HepG2 (cell line): ENCODE data around the gene ASCC2. TPM values are rescaled to one million over a fixed set of nuclear protein-coding genes. Genes with fewer than 3 reads are reported as not detected.

ENCODE experiments used
- ATAC-seq: fragments of 200-7000 bp; cut with Tn5 transposase; 3 replicates; pipeline ENCODE4 v1.9.1; 2020; ENCODE audit warnings: mild to moderate bottlenecking, moderate library complexity
- BruUV-seq: library from RNA; stranded (reverse); fragments of 400-500 nt; replicated peaks from 2 replicates; lab custom pipeline; 2021; lab: Mats Ljungman, UMichigan
- CTCF ChIA-PET: fragments of 300-600 bp; formaldehyde crosslinking; extraction: SDS; loops from one replicate; lab custom pipeline; 2021; ENCODE audit warnings: low total read pairs, inconsistent platforms, low intra/inter-chr PET ratio; lab: Yijun Ruan, JAX
- POLR2A ChIA-PET: fragments of 350-600 bp; sonication (Branson Sonifier 250); formaldehyde crosslinking; loops from one replicate; lab custom pipeline; 2020; ENCODE audit warnings: antibody characterized with exemption, inconsistent platforms; lab: Yijun Ruan, JAX
- DNase-seq: peaks from one replicate; pipeline ENCODE4 v3.0.0-alpha.2; 2015; ENCODE audit warnings: low spot score
- FAIRE-seq: peaks from 3 replicates; lab custom pipeline; 2011; peaks lifted over from hg19 to GRCh38; lab: Jason Lieb, UNC
- H2AFZ ChIP-seq: one replicate; pipeline ENCODE4 v1.6.1; 2011; ENCODE audit warnings: low read length, inconsistent platforms
- H3K27ac ChIP-seq: fragments of 300-600 bp; 3 replicates; pipeline ENCODE4 v1.8.0; 2011; ENCODE audit warnings: mixed run types, mild to moderate bottlenecking, mixed read lengths, low read length, inconsistent platforms; ENCODE audit not compliant: insufficient read depth; ENCODE audit errors: extremely low read length
- H3K27me3 ChIP-seq, 2 experiments: fragments of 200-600 bp in 1 of 2; 2 replicates in 1 of 2; 3 replicates in 1 of 2; pipeline versions ENCODE4 v1.6.0 to v1.8.0; 2011; ENCODE audit warnings: low read length in 2 of 2, mild to moderate bottlenecking in 2 of 2, moderate library complexity in 2 of 2, inconsistent platforms in 1 of 2; ENCODE audit not compliant: insufficient read depth in 2 of 2, control insufficient read depth in 1 of 2
- H3K36me3 ChIP-seq, 2 experiments: fragments of 200-600 bp in 1 of 2; replicated peaks in 1 of 2; 2 replicates in 1 of 2; 3 replicates in 1 of 2; pipeline versions ENCODE4 v1.5.1 to v1.8.0; 2011; ENCODE audit warnings: low read length in 2 of 2, inconsistent platforms in 1 of 2; ENCODE audit not compliant: insufficient read depth in 2 of 2, control insufficient read depth in 1 of 2
- H3K4me1 ChIP-seq: 2 replicates; pipeline ENCODE4 v1.5.1; 2012; ENCODE audit warnings: low read length, inconsistent platforms; ENCODE audit not compliant: insufficient read depth
- H3K4me2 ChIP-seq: 2 replicates; pipeline ENCODE4 v1.6.0; 2011; ENCODE audit warnings: low read depth, low read length, inconsistent platforms
- H3K4me3 ChIP-seq, 3 experiments: fragments of 200-600 bp in 1 of 3; sonication (generic), shearing (Covaris generic) in 1 of 3; replicated peaks in 1 of 3; 2 replicates each; pipeline ENCODE4 v1.5.1; 2011 to 2016; ENCODE audit warnings: low read length in 3 of 3, inconsistent platforms in 2 of 3, low read depth in 2 of 3, mild to moderate bottlenecking in 2 of 3, control low read depth in 1 of 3, mixed read lengths in 1 of 3; ENCODE audit not compliant: insufficient read depth in 1 of 3
- H3K79me2 ChIP-seq: one replicate; pipeline ENCODE4 v1.6.1; 2011; ENCODE audit warnings: low read length, inconsistent platforms; ENCODE audit not compliant: insufficient read depth
- H3K9ac ChIP-seq: 2 replicates; pipeline ENCODE4 v1.6.0; 2011; ENCODE audit warnings: mild to moderate bottlenecking, low read depth, low read length, inconsistent platforms; ENCODE audit not compliant: insufficient read depth
- H3K9me3 ChIP-seq: 2 replicates; pipeline ENCODE4 v1.5.1; 2012; ENCODE audit warnings: mild to moderate bottlenecking, low read length
- H4K20me1 ChIP-seq: 2 replicates; pipeline ENCODE4 v1.6.0; 2011; ENCODE audit warnings: inconsistent platforms, mild to moderate bottlenecking, low read length, moderate library complexity; ENCODE audit not compliant: insufficient read depth
- CBX5 ChIP-seq: sonication (generic); formaldehyde crosslinking; IDR thresholded peaks from 2 replicates; pipeline ENCODE4 v1.4.0; 2020; ENCODE audit warnings: missing genetic modification reagents, borderline replicate concordance
- CREB1 ChIP-seq, 2 experiments: fragments of 450-650 bp in 1 of 2; IDR thresholded peaks; 2 replicates each; pipeline ENCODE4 v1.6.1; 2016 to 2017; ENCODE audit warnings: control low read depth in 1 of 2, mild to moderate bottlenecking in 1 of 2, missing compliant biosample characterization in 1 of 2, missing genetic modification characterization in 1 of 2
- FOSL2 ChIP-seq: sonication (generic); formaldehyde crosslinking; IDR thresholded peaks from 2 replicates; pipeline ENCODE4 v1.4.0; 2020; ENCODE audit warnings: missing genetic modification reagents
- PHF8 ChIP-seq: sonication (generic); formaldehyde crosslinking; IDR thresholded peaks from 2 replicates; pipeline ENCODE4 v1.5.0; 2020; ENCODE audit warnings: missing genetic modification reagents
- PLRG1 ChIP-seq: fragments of 450-650 bp; conservative IDR thresholded peaks from 2 replicates; pipeline ENCODE4 v1.6.1; 2016
- PPARG ChIP-seq: conservative IDR thresholded peaks from 2 replicates; pipeline ENCODE4 v1.6.1; 2016; ENCODE audit warnings: missing biosample characterization, missing genetic modification reagents
- SOX13 ChIP-seq, 3 experiments: fragments of 450-650 bp in 1 of 3; sonication (generic) in 1 of 3; formaldehyde crosslinking in 1 of 3; IDR thresholded peaks in 2 of 3; conservative IDR thresholded peaks in 1 of 3; 2 replicates each; pipeline versions ENCODE4 v1.5.0 to v1.6.1; 2016 to 2020; ENCODE audit warnings: antibody characterized with exemption in 1 of 3, mild to moderate bottlenecking in 1 of 3, missing compliant biosample characterization in 1 of 3, missing genetic modification reagents in 1 of 3, moderate library complexity in 1 of 3
- ZBTB38 ChIP-seq: sonication (generic); formaldehyde crosslinking; IDR thresholded peaks from 2 replicates; pipeline ENCODE4 v1.5.1; 2020; ENCODE audit warnings: mild to moderate bottlenecking, missing genetic modification reagents
- ZKSCAN1 ChIP-seq: fragments of 150-350 bp; IDR thresholded peaks from 2 replicates; pipeline ENCODE4 v1.6.1; 2014; ENCODE audit warnings: low read length
- ZKSCAN8 ChIP-seq: IDR thresholded peaks from 2 replicates; pipeline ENCODE4 v1.6.1; 2016; ENCODE audit warnings: borderline replicate concordance, missing genetic modification reagents, missing compliant biosample characterization
- ZNF605 ChIP-seq: sonication (generic); formaldehyde crosslinking; IDR thresholded peaks from 2 replicates; pipeline ENCODE4 v1.8.0; 2022; ENCODE audit warnings: mild to moderate bottlenecking, missing genetic modification reagents
- ZNF629 ChIP-seq: sonication (generic); formaldehyde crosslinking; conservative IDR thresholded peaks from 2 replicates; pipeline ENCODE4 v1.5.0; 2020; ENCODE audit warnings: missing genetic modification reagents
- WGBS: methylation state at CpG from one replicate; pipeline ENCODE4 v1.1.6; 2017; ENCODE audit warnings: low lambda C conversion rate; 5-methylcytosine and 5-hydroxymethylcytosine counted together
- in situ Hi-C: cut with HindIII; loops from 2 replicates; pipeline ENCODE4 v1.10.0; 2017; ENCODE audit warnings: low pct_unique_long_range_greater_than_20kb; ENCODE audit not compliant: extremely low pct_ligation_motif_present
- intact Hi-C: fragments of 100-400 bp; cut with micrococcal nuclease; formaldehyde crosslinking; loops from one replicate; pipeline ENCODE4 v1.10.0; 2022; ENCODE audit not compliant: unreplicated experiment
- polyA plus RNA-seq, 8 experiments: library from polyadenylated mRNA; depleted of rRNA in 3 of 8; stranded (reverse) in 7 of 8; unstranded in 1 of 8; fragments of >200 nt; fragmentation: Illumina TruSeq in 4 of 8; extraction: Trizol in 4 of 8; gene quantifications; 2 replicates each; pipeline versions ENCODE4 v1.2.1 to v1.2.3, GENCODE V29; 2011 to 2016; ENCODE audit warnings: low read depth in 4 of 8, missing spikeins in 1 of 8, mixed read lengths in 1 of 8; ENCODE audit not compliant: insufficient read depth in 1 of 8
- total RNA-seq, 5 experiments: library from RNA; depleted of rRNA; stranded (reverse); fragments of >200 nt; fragmentation: Illumina TruSeq; extraction: Trizol; gene quantifications; 2 replicates each; pipeline ENCODE4 v1.2.3, GENCODE V29; 2016; ENCODE audit warnings: low read depth in 1 of 5
- TF ChIP-seq, protein P1 (sequence below): IDR thresholded peaks from 2 replicates; pipeline ENCODE4 v1.4.0; 2020; ENCODE audit warnings: mild to moderate bottlenecking, missing genetic modification reagents
- TF ChIP-seq, protein P2 (sequence below): sonication (generic); formaldehyde crosslinking; IDR thresholded peaks from 2 replicates; pipeline ENCODE4 v1.4.0; 2020; ENCODE audit warnings: missing genetic modification reagents
- TF ChIP-seq, protein P3 (sequence below): sonication (generic); formaldehyde crosslinking; IDR thresholded peaks from 2 replicates; pipeline ENCODE4 v1.5.0; 2020; ENCODE audit warnings: mild to moderate bottlenecking, missing genetic modification reagents, moderate library complexity
- TF ChIP-seq, protein P4 (sequence below): IDR thresholded peaks from 2 replicates; pipeline ENCODE4 v1.6.1; 2016; ENCODE audit warnings: low read depth, control low read depth

ASCC2 gene
- total and polyA plus RNA-seq, 2 of the 13 experiments (the other 11 are each of a cell fraction or from before 2014, with no cell fraction given): 26.2 to 26.3 TPM

DNA sequence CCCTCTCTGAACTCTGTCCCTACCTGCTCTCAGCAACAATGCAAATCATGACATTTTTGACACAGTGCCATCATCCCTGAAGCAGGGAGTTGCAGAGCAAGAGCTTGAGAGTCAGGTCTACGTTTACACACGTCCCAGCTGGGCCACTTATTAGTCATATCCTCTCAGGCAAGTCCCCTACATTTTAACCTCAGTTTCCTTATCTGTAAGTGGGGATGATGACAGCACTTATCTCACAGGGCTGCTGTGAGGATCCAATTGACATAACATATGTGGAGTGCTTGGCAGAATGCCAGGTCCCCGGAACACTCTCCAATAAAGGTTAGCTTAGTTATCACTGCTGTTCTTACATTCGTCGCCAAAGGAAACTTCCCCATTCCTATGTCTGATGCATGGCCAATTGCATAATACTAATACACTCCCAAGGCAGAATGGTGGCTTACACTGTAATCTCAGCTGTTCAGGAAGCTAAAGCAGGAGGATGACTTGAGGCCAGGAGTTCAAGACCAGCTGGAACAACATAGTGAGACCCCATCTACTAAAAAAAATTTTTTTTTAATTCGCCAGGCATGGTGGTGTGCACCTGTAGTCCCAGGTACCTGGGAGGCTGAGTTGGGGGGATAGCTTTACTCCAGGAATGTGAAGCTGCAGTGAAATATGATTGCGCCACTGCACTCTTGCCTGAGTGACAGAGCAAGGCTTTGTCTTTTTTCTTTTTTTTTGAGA is 16.6 kb downstream of the ASCC2 start:
- in situ Hi-C loops: no loop called here
- ATAC-seq: peak; percentile 90
- TF ChIP-seq ZNF629 (CRISPR knock-in tag): peak; percentile 92
- TF ChIP-seq SOX13 (IDR thresholded peaks at IDR 0.05): no peak
- peak in 1 of 2 experiments; percentile 41; a peak in 1 of 4 replicates for TF ChIP-seq SOX13 (CRISPR knock-in tag; conservative IDR thresholded peaks at IDR 0.05 in 1 of 2, IDR thresholded peaks at IDR 0.05 in 1 of 2)
- TF ChIP-seq ZBTB38 (CRISPR knock-in tag): peak; percentile 17; the same call in 1 of the 2 replicates
- 0 out of 2 replicates have a peak, but pooled peaks have one; percentile 15 for TF ChIP-seq PPARG (CRISPR knock-in tag)
- TF ChIP-seq, protein P1, sequence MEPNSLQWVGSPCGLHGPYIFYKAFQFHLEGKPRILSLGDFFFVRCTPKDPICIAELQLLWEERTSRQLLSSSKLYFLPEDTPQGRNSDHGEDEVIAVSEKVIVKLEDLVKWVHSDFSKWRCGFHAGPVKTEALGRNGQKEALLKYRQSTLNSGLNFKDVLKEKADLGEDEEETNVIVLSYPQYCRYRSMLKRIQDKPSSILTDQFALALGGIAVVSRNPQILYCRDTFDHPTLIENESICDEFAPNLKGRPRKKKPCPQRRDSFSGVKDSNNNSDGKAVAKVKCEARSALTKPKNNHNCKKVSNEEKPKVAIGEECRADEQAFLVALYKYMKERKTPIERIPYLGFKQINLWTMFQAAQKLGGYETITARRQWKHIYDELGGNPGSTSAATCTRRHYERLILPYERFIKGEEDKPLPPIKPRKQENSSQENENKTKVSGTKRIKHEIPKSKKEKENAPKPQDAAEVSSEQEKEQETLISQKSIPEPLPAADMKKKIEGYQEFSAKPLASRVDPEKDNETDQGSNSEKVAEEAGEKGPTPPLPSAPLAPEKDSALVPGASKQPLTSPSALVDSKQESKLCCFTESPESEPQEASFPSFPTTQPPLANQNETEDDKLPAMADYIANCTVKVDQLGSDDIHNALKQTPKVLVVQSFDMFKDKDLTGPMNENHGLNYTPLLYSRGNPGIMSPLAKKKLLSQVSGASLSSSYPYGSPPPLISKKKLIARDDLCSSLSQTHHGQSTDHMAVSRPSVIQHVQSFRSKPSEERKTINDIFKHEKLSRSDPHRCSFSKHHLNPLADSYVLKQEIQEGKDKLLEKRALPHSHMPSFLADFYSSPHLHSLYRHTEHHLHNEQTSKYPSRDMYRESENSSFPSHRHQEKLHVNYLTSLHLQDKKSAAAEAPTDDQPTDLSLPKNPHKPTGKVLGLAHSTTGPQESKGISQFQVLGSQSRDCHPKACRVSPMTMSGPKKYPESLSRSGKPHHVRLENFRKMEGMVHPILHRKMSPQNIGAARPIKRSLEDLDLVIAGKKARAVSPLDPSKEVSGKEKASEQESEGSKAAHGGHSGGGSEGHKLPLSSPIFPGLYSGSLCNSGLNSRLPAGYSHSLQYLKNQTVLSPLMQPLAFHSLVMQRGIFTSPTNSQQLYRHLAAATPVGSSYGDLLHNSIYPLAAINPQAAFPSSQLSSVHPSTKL: peak; percentile 37; the same call in 1 of the 2 replicates
- TF ChIP-seq, protein P2, sequence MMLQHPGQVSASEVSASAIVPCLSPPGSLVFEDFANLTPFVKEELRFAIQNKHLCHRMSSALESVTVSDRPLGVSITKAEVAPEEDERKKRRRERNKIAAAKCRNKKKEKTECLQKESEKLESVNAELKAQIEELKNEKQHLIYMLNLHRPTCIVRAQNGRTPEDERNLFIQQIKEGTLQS (CRISPR knock-in tag): peak; percentile 37; the same call in 1 of the 2 replicates
- 0 out of 2 replicates have a peak, but pooled peaks have one; percentile 22 for TF ChIP-seq ZNF605 (CRISPR knock-in tag)
- TF ChIP-seq PHF8 (CRISPR knock-in tag): no peak
- TF ChIP-seq, protein P3, sequence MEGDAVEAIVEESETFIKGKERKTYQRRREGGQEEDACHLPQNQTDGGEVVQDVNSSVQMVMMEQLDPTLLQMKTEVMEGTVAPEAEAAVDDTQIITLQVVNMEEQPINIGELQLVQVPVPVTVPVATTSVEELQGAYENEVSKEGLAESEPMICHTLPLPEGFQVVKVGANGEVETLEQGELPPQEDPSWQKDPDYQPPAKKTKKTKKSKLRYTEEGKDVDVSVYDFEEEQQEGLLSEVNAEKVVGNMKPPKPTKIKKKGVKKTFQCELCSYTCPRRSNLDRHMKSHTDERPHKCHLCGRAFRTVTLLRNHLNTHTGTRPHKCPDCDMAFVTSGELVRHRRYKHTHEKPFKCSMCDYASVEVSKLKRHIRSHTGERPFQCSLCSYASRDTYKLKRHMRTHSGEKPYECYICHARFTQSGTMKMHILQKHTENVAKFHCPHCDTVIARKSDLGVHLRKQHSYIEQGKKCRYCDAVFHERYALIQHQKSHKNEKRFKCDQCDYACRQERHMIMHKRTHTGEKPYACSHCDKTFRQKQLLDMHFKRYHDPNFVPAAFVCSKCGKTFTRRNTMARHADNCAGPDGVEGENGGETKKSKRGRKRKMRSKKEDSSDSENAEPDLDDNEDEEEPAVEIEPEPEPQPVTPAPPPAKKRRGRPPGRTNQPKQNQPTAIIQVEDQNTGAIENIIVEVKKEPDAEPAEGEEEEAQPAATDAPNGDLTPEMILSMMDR (CRISPR knock-in tag): no peak
- TF ChIP-seq ZKSCAN1: no peak
- TF ChIP-seq, protein P4, sequence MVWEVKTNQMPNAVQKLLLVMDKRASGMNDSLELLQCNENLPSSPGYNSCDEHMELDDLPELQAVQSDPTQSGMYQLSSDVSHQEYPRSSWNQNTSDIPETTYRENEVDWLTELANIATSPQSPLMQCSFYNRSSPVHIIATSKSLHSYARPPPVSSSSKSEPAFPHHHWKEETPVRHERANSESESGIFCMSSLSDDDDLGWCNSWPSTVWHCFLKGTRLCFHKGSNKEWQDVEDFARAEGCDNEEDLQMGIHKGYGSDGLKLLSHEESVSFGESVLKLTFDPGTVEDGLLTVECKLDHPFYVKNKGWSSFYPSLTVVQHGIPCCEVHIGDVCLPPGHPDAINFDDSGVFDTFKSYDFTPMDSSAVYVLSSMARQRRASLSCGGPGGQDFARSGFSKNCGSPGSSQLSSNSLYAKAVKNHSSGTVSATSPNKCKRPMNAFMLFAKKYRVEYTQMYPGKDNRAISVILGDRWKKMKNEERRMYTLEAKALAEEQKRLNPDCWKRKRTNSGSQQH (CRISPR knock-in tag): no peak
- TF ChIP-seq CREB1 (IDR thresholded peaks at IDR 0.05): no peak
- peak; percentile 77 for TF ChIP-seq CREB1 (CRISPR knock-in tag; IDR thresholded peaks at IDR 0.05)
- 0 out of 2 replicates have a peak, but pooled peaks have one; percentile 17 for TF ChIP-seq CBX5
- TF ChIP-seq FOSL2: peak; percentile 90
- no peak for TF ChIP-seq PLRG1
- TF ChIP-seq ZKSCAN8: 0 out of 2 replicates have a peak, but pooled peaks have one; percentile 27

More for the DNA sequence above, 16.6 kb downstream of the ASCC2 start:
- DNase-seq (peak; percentile 86), FAIRE-seq (peak; percentile 68)
- H2AFZ ChIP-seq: no peak overlapping the region
- intact Hi-C loops: no loop called here
- H3K27me3 ChIP-seq: no peaks in the 10 kb centered on the region; a peak in 1 of 5 replicates
- ChIA-PET CTCF (no interaction called here), POLR2A (interaction anchor here (1.0 to 1.8 kb wide), 2 partner anchors 17 to 55 kb away, joined by 4 to 7 read pairs; partner anchors contain the start of genes ASCC2 and ZMAT5)
- 53% methylated on average over 7 of the region's 7 CpGs for WGBS
- peaks cover 6% of the 10 kb centered on the region; the same call in 1 of the 2 replicates for H4K20me1 ChIP-seq
- H3K36me3 ChIP-seq: peaks cover 10 to 33% of the 10 kb centered on the region in 2 experiments
- no TSS peak for BruUV-seq
- no peak overlapping the region for H3K9ac ChIP-seq
- H3K9me3 ChIP-seq: no peaks in the 10 kb centered on the region
- no peak overlapping the region for H3K4me3 ChIP-seq
- H3K4me1 ChIP-seq: peaks cover 20% of the 10 kb centered on the region
- no peaks in the 10 kb centered on the region for H3K79me2 ChIP-seq
- H3K27ac ChIP-seq: peak overlapping the region; percentile 54
- H3K4me2 ChIP-seq: peak overlapping the region; percentile 29; the same call in 1 of the 2 replicates
